GM19099 (cell line): ENCODE data around the gene RPRD1A.

Experiments
- POLR2A ChIP-seq: IDR thresholded peaks from 3 replicates; pipeline ENCODE4 v1.6.1; 2011; ENCODE audit warnings: low read depth; ENCODE audit not compliant: insufficient read length; ENCODE audit errors: extremely low read depth

The RPRD1A gene

GRCh38 chr18:35993013-35993412 lies 74.3 kb downstream of the RPRD1A start:
- no peak for TF ChIP-seq POLR2A

GRCh38 chr18:35991696-35992095 lies 75.7 kb downstream of the RPRD1A start:
- no peak for TF ChIP-seq POLR2A

- TF ChIP-seq POLR2A, result no peak
These were observed 83.5 kb downstream of the RPRD1A start for GRCh38 chr18:35983818-35984217.

- TF ChIP-seq POLR2A, result no peak
These were observed 84.2 kb downstream of the RPRD1A start for GRCh38 chr18:35983147-35983546.

- no peak for TF ChIP-seq POLR2A
These were observed 84.8 kb downstream of the RPRD1A start for GRCh38 chr18:35982409-35983114.

- TF ChIP-seq POLR2A, result no peak
These were observed 88.2 kb downstream of the RPRD1A start for GRCh38 chr18:35979112-35979511.

GRCh38 chr18:35974181-35974580 lies 93.2 kb downstream of the RPRD1A start:
- no peak for TF ChIP-seq POLR2A

GRCh38 chr18:35973650-35974049 lies 93.7 kb downstream of the RPRD1A start:
- no peak for TF ChIP-seq POLR2A

GRCh38 chr18:35972197-35973000 lies 95.0 kb downstream of the RPRD1A start, which contains the start of gene RMP24:
RMP24 (plus strand) TSS chr18:35972679.
- TF ChIP-seq POLR2A, result peak; percentile 94

GRCh38 chr18:35971661-35972196 lies 95.6 kb downstream of the RPRD1A start:
- TF ChIP-seq POLR2A, result no peak

- no peak for TF ChIP-seq POLR2A
These were observed 97.7 kb downstream of the RPRD1A start for GRCh38 chr18:35969676-35970075.

GRCh38 chr18:35968278-35968880 lies 99.0 kb downstream of the RPRD1A start:
- TF ChIP-seq POLR2A, result no peak

GRCh38 chr18:35964319-35964718 lies 103.0 kb downstream of the RPRD1A start:
- no peak for TF ChIP-seq POLR2A

GRCh38 chr18:35962320-35962719 lies 105.0 kb downstream of the RPRD1A start:
- no peak for TF ChIP-seq POLR2A

- TF ChIP-seq POLR2A, result no peak
These were observed 111.1 kb downstream of the RPRD1A start for GRCh38 chr18:35956226-35956625.
